Measurements from ENCODE around the gene LPCAT3. TPM values are rescaled to one million over a fixed set of nuclear protein-coding genes. Genes with fewer than 3 reads are reported as not detected.

LPCAT3 gene
- polyA plus RNA-seq, 1 donor (not counting 4 experiments of a cell fraction or from before 2014, with no cell fraction given) = 69.1 TPM

- Histone ChIP-seq H3K36me3 (ENCODE audit: control insufficient read depth in 2 of 2, extremely low read depth in 1 of 2, insufficient read depth in 2 of 2, low read length in 2 of 2) (peaks cover 33 to 70% of the 10 kb centered on the region in 2 experiments), H3K27me3 (ENCODE audit: control insufficient read depth, extremely low read depth, insufficient read depth, low read length) (no peaks in the 10 kb centered on the region), H4K20me1 (ENCODE audit: control insufficient read depth, extremely low read depth, insufficient read depth, low read length) (peaks cover 3% of the 10 kb centered on the region), H3K9me1 (ENCODE audit: control insufficient read depth, extremely low read depth, insufficient read depth, low read length) (no peaks in the 10 kb centered on the region), H2AFZ (ENCODE audit: control insufficient read depth, low read length) (no peak overlapping the region), H3K4me3 (ENCODE audit: control insufficient read depth in 2 of 3, extremely low read depth in 1 of 3, insufficient read depth in 2 of 3, low read depth in 1 of 3, low read length in 3 of 3) (no peak overlapping the region), H3K27ac (ENCODE audit: control insufficient read depth, insufficient read depth, low read length) (no peak overlapping the region), H3K9ac (ENCODE audit: control insufficient read depth, extremely low read depth, insufficient read depth, low read length) (no peak overlapping the region), H3K79me2 (ENCODE audit: control insufficient read depth, insufficient read depth, low read length) (peaks cover 15% of the 10 kb centered on the region), H3K9me3 (ENCODE audit: control insufficient read depth, low read depth, low read length) (no peaks in the 10 kb centered on the region), H3K4me2 (ENCODE audit: control insufficient read depth, extremely low read depth, insufficient read depth, low read depth, low read length) (no peak overlapping the region), H3K4me1 (ENCODE audit: control insufficient read depth, extremely low read depth, insufficient read depth, low read length) (peaks cover 21% of the 10 kb centered on the region)
- dilution Hi-C loops (cut with MboI; ENCODE audit: extremely low pct_ligation_motif_present, low sequenced_read_pairs) = no loop called here
- FAIRE-seq (no peak), DNase-seq (ENCODE audit: low read depth, low spot score) (no peak)
- TF ChIP-seq EZH2 (IDR thresholded peaks at IDR 0.05; ENCODE audit: low read length) = no peak
- TF ChIP-seq, protein P1, sequence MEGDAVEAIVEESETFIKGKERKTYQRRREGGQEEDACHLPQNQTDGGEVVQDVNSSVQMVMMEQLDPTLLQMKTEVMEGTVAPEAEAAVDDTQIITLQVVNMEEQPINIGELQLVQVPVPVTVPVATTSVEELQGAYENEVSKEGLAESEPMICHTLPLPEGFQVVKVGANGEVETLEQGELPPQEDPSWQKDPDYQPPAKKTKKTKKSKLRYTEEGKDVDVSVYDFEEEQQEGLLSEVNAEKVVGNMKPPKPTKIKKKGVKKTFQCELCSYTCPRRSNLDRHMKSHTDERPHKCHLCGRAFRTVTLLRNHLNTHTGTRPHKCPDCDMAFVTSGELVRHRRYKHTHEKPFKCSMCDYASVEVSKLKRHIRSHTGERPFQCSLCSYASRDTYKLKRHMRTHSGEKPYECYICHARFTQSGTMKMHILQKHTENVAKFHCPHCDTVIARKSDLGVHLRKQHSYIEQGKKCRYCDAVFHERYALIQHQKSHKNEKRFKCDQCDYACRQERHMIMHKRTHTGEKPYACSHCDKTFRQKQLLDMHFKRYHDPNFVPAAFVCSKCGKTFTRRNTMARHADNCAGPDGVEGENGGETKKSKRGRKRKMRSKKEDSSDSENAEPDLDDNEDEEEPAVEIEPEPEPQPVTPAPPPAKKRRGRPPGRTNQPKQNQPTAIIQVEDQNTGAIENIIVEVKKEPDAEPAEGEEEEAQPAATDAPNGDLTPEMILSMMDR (optimal IDR thresholded peaks at IDR 0.05 in 1 of 3, IDR thresholded peaks at IDR 0.05 in 1 of 3, conservative IDR thresholded peaks at IDR 0.05 in 1 of 3; ENCODE audit: extremely low read depth in 1 of 3, insufficient read depth in 2 of 3, low read length in 3 of 3) = no peak
Observed at GRCh38 chr12:6977653-6978052, 40.6 kb downstream of the LPCAT3 start.

GRCh38 chr12:6975297-6976032, 42.8 kb downstream of the LPCAT3 start:
- no peak overlapping the region for H2AFZ ChIP-seq (ENCODE audit: control insufficient read depth, low read length)
- H3K79me2 ChIP-seq (ENCODE audit: control insufficient read depth, insufficient read depth, low read length) = peaks cover 34% of the 10 kb centered on the region
- H3K4me3 ChIP-seq (ENCODE audit: control insufficient read depth in 2 of 3, extremely low read depth in 1 of 3, insufficient read depth in 2 of 3, low read depth in 1 of 3, low read length in 3 of 3) = no peak overlapping the region
- dilution Hi-C loops (cut with MboI; ENCODE audit: extremely low pct_ligation_motif_present, low sequenced_read_pairs) = no loop called here
- no peak overlapping the region for H3K27ac ChIP-seq (ENCODE audit: control insufficient read depth, insufficient read depth, low read length)
- peaks cover 30% of the 10 kb centered on the region for H3K4me1 ChIP-seq (ENCODE audit: control insufficient read depth, extremely low read depth, insufficient read depth, low read length)
- DNase-seq (ENCODE audit: low read depth, low spot score) = no peak
- no peaks in the 10 kb centered on the region for H3K9me3 ChIP-seq (ENCODE audit: control insufficient read depth, low read depth, low read length)
- no peak overlapping the region for H3K9ac ChIP-seq (ENCODE audit: control insufficient read depth, extremely low read depth, insufficient read depth, low read length)
- FAIRE-seq = no peak
- no peaks in the 10 kb centered on the region for H3K27me3 ChIP-seq (ENCODE audit: control insufficient read depth, extremely low read depth, insufficient read depth, low read length)
- peaks cover 28 to 62% of the 10 kb centered on the region in 2 experiments for H3K36me3 ChIP-seq (ENCODE audit: control insufficient read depth in 2 of 2, extremely low read depth in 1 of 2, insufficient read depth in 2 of 2, low read length in 2 of 2)
- H3K9me1 ChIP-seq (ENCODE audit: control insufficient read depth, extremely low read depth, insufficient read depth, low read length) = no peaks in the 10 kb centered on the region
- no peak overlapping the region for H3K4me2 ChIP-seq (ENCODE audit: control insufficient read depth, extremely low read depth, insufficient read depth, low read depth, low read length)
- H4K20me1 ChIP-seq (ENCODE audit: control insufficient read depth, extremely low read depth, insufficient read depth, low read length) = peaks cover 3% of the 10 kb centered on the region
- no peak for TF ChIP-seq EZH2 (IDR thresholded peaks at IDR 0.05; ENCODE audit: low read length)
- TF ChIP-seq, protein P1 (optimal IDR thresholded peaks at IDR 0.05 in 1 of 3, IDR thresholded peaks at IDR 0.05 in 1 of 3, conservative IDR thresholded peaks at IDR 0.05 in 1 of 3; ENCODE audit: extremely low read depth in 1 of 3, insufficient read depth in 2 of 3, low read length in 3 of 3) = no peak
